Stimulated activated effector memory CD8-positive, alpha-beta T cell treated with anti-CD3 and anti-CD28 coated beads, Interleukin-12 subunit alpha, Interleukin-12 subunit beta, amount 100 ng/mL, for 72 hours (primary cell): Measurements from ENCODE around the gene ADAM22.
A peak's percentile ranks its signal among the peaks of the same experiment; 100 is the strongest.
"Not testable (repeated sequence)": the region's sequence is repeated elsewhere in the genome, so short reads cannot be mapped to it uniquely, and the experiment has no call there.

Source experiments
- ATAC-seq: fragments of 150-1000 bp; cut with Tn5 transposase; 2 replicates; pipeline ENCODE4 v1.10.0; 2021
- DNase-seq, 2 donors: peaks; one replicate each; pipeline ENCODE4 v3.0.0; 2021 to 2022; ENCODE audit warnings: low spot score in 2 of 2
- H3K27ac Mint-ChIP-seq: one replicate; pipeline ENCODE4 v1.8.0; 2022; ENCODE audit warnings: mild to moderate bottlenecking, mixed read lengths
- H3K36me3 Mint-ChIP-seq: one replicate; pipeline ENCODE4 v1.8.0; 2022; ENCODE audit warnings: mild to moderate bottlenecking, mixed read lengths
- H3K4me1 Mint-ChIP-seq: one replicate; pipeline ENCODE4 v1.8.0; 2022; ENCODE audit warnings: mixed read lengths
- H3K4me3 Mint-ChIP-seq: one replicate; pipeline ENCODE4 v1.8.0; 2022; ENCODE audit warnings: mild to moderate bottlenecking, mixed read lengths
- H3K9me3 Mint-ChIP-seq: one replicate; pipeline ENCODE4 v1.8.0; 2022; ENCODE audit warnings: mixed read lengths

ADAM22 gene, protein sequence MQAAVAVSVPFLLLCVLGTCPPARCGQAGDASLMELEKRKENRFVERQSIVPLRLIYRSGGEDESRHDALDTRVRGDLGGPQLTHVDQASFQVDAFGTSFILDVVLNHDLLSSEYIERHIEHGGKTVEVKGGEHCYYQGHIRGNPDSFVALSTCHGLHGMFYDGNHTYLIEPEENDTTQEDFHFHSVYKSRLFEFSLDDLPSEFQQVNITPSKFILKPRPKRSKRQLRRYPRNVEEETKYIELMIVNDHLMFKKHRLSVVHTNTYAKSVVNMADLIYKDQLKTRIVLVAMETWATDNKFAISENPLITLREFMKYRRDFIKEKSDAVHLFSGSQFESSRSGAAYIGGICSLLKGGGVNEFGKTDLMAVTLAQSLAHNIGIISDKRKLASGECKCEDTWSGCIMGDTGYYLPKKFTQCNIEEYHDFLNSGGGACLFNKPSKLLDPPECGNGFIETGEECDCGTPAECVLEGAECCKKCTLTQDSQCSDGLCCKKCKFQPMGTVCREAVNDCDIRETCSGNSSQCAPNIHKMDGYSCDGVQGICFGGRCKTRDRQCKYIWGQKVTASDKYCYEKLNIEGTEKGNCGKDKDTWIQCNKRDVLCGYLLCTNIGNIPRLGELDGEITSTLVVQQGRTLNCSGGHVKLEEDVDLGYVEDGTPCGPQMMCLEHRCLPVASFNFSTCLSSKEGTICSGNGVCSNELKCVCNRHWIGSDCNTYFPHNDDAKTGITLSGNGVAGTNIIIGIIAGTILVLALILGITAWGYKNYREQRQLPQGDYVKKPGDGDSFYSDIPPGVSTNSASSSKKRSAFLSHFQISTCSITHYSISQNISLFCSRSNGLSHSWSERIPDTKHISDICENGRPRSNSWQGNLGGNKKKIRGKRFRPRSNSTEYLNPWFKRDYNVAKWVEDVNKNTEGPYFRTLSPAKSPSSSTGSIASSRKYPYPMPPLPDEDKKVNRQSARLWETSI

DNA sequence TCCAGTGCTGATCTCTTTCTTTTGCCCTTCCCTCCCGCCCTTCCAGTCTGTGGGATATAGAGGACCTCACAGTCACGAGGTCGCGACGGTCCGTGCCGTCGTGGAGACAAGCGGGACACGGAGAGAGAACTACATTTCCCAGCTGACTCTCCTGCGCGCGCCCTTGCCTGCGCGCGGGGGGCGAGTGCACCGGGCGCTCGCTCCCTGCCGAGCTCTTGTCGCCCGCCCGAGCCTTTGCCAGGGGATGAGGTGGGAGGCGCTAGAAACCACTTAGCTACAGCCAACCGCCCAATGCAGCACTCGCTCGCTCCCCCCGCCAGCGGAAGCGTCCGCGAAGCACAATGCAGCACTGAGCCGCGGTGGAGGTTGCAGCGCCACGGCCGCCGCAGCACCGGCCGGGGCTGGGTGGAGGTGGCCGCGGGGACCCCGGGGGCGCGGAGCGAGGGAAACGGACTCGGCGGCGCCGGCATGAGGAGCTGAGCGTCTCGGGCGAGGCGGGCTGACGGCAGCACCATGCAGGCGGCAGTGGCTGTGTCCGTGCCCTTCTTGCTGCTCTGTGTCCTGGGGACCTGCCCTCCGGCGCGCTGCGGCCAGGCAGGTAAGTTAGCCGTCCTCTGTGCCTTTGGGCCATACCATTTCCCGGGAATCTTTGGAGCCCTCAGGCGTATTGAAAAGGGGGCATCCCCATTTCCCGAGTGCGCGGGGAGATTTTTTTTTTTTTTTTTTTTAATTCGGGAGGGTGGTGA, at the start of gene ADAM22:
ADAM22 (plus strand) TSS at position 299 of the 746 bp plus-strand sequence; CDS start at position 514, 215 bp downstream.
- DNase-seq: peak; percentile 69 to 90
- H3K9me3 Mint-ChIP-seq: no peaks in the 10 kb centered on the region
- ATAC-seq: peak; percentile 98
- H3K4me1 Mint-ChIP-seq: peaks cover 4% of the 10 kb centered on the region
- H3K36me3 Mint-ChIP-seq: no peaks in the 10 kb centered on the region
- peak within 1 kb of the TSS; percentile 89 for H3K4me3 Mint-ChIP-seq
- H3K27ac Mint-ChIP-seq: no peak within 1 kb of the TSS

DNA sequence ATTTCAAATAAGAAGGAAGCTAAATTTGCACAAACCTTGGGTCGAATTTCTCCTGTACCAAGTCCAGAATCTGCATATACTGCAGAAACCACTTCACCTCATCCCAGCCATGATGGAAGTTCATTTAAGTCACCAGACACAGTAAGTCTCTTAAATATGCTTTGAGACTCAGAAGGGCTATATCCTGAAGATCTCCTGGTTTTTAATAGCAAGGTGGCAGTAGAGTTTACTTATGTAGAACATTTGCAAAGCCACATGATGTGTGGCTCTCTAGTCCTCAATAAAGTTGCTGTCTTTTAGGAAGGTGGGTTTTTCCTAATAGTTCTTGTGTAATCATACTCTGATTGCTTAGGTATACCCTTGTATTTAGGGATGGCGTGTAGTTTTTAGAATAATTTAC, 49.0 kb upstream of the ADAM22 start:
- H3K9me3 Mint-ChIP-seq: no peaks in the 10 kb centered on the region
- ATAC-seq: no peak
- no peak overlapping the region for H3K27ac Mint-ChIP-seq
- peaks cover 89% of the 10 kb centered on the region for H3K36me3 Mint-ChIP-seq
- H3K4me1 Mint-ChIP-seq: no peaks in the 10 kb centered on the region
- DNase-seq: no peak
- no peak overlapping the region for H3K4me3 Mint-ChIP-seq

DNA sequence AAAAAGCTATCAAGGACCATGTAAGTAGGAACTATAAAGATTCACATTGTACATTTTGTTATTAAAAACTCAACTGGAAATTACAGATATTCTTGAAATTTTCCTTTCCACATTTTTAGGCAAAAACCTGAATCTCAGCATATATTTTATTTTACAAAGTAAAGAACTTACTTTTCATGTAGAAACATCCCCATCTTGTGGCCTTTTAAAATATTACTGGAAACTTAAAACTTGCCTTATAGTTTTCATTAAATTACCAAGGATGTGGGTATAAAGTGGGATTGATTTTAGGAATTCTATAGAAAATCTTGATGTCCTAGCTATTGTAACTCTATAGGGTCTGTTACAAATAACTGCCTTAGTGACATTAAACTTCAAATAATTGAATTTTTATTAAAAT, 47.2 kb upstream of the ADAM22 start:
- no peaks in the 10 kb centered on the region for H3K4me1 Mint-ChIP-seq
- no peak overlapping the region for H3K27ac Mint-ChIP-seq
- H3K9me3 Mint-ChIP-seq: no peaks in the 10 kb centered on the region
- H3K36me3 Mint-ChIP-seq: peaks cover 89% of the 10 kb centered on the region
- DNase-seq (no peak), ATAC-seq (no peak)
- H3K4me3 Mint-ChIP-seq: no peak overlapping the region

DNA sequence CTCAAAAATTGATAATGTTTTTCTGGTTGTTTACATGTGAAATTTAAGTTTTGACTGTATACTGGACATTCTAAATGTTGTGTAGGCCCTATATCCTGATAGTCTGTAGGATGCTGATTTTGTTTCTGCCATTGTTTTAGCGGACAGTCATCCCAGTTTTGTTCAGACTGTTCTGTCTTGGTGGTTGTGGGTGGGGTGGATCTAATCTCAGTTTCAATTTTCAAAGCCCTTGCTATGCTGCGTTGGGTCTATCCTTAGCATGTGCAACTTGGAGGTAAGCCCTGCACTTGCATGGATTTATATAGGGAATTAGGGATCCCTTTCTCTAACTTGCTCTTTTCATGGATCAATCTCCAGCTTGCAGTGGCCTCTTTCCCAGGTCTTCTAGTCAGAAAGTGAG, 38.7 kb upstream of the ADAM22 start:
- Mint-ChIP-seq H3K27ac (no peak overlapping the region), H3K4me1 (peaks cover 12% of the 10 kb centered on the region), H3K9me3 (no peaks in the 10 kb centered on the region), H3K36me3 (peaks cover 100% of the 10 kb centered on the region), H3K4me3 (no peak overlapping the region)
- DNase-seq (no peak), ATAC-seq (no peak)

DNA sequence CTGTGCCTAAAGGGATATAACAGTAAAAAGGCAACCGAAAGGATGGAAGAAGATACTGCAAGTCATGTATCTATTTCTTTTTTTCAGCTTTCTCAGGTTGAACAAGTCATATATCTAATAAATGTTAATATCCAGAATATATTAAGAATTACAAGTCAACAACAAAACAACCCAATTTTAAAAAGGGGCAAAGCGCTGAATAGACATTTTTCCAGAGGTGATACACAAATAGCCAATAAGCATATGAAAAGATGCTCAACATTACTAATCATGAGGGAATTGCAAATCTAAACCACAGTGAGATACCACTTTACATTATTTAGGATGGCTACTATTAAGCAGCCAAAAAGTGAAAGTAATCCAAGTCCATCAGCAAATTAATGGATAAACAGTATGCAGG, 34.8 kb upstream of the ADAM22 start:
- ATAC-seq: no peak
- H3K27ac Mint-ChIP-seq: no peak overlapping the region
- DNase-seq: no peak
- H3K4me1 Mint-ChIP-seq: peaks cover 12% of the 10 kb centered on the region
- peaks cover 100% of the 10 kb centered on the region for H3K36me3 Mint-ChIP-seq
- H3K9me3 Mint-ChIP-seq: no peaks in the 10 kb centered on the region
- H3K4me3 Mint-ChIP-seq: no peak overlapping the region

DNA sequence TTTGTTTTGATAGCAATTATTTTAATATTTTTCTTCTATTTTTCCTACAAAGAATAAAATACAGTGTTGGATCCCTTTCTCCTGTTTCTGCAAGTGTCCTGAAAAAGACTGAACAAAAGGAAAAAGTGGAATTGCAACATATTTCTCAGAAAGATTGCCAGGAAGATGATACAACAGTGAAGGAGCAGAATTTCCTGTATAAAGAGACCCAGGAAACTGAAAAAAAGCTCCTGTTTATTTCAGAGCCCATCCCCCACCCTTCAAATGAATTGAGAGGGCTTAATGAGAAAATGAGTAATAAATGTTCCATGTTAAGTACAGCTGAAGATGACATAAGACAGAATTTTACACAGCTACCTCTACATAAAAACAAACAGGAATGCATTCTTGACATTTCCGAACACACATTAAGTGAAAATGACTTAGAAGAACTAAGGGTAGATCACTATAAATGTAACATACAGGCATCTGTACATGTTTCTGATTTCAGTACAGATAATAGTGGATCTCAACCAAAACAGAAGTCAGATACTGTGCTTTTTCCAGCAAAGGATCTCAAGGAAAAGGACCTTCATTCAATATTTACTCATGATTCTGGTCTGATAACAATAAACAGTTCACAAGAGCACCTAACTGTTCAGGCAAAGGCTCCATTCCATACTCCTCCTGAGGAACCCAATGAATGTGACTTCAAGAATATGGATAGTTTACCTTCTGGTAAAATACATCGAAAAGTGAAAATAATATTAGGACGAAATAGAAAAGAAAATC, 26.7 kb upstream of the ADAM22 start:
- Mint-ChIP-seq H3K27ac (peak overlapping the region; percentile 55), H3K36me3 (peaks cover 66% of the 10 kb centered on the region)
- ATAC-seq, H3K4me3 Mint-ChIP-seq, DNase-seq, H3K9me3 Mint-ChIP-seq, H3K4me1 Mint-ChIP-seq: not testable (repeated sequence)

DNA sequence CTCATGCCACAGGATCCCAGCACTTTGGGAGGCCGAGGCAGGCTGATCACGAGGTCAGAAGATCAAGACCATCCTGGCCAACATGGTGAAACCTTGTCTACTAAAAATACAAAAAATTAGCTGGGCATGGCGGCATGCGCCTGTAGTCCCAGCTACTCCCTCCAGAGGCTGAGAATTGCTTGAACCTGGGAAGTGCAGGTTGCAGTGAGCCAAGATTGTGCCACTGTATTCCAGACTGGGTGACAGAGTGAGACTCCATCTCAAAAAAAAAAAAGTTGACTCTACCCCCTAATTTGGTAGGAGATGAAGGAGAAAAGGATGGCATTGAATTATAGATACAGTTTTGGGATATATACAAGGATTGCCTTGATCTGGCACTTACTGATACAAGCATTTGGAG, 25.2 kb upstream of the ADAM22 start:
- not testable (repeated sequence) for H3K27ac Mint-ChIP-seq, H3K4me1 Mint-ChIP-seq, DNase-seq, ATAC-seq, H3K4me3 Mint-ChIP-seq, H3K9me3 Mint-ChIP-seq
- peaks cover 51% of the 10 kb centered on the region for H3K36me3 Mint-ChIP-seq

DNA sequence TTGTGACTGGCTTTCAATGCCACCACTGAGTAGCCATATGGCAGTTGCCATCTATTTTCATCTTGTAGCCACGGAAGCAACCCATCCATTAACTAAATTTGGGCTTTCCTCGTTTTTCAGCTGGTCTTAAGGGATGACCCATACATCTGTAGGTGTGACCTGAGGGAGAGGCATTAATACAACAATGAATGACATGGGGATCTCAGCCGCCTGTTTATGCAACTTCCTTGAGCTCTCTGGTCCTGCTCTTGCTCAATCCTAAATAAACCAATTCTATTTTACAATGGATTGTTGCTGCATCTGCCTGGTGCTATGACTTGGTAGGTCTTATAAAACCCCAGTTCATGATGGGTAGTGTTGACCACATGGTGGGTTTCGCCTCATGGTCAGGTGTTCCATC, 21.9 kb upstream of the ADAM22 start:
- no peak overlapping the region for H3K27ac Mint-ChIP-seq
- DNase-seq (no peak), ATAC-seq (no peak)
- no peaks in the 10 kb centered on the region for H3K9me3 Mint-ChIP-seq
- H3K4me3 Mint-ChIP-seq: no peak overlapping the region
- peaks cover 18% of the 10 kb centered on the region for H3K36me3 Mint-ChIP-seq
- no peaks in the 10 kb centered on the region for H3K4me1 Mint-ChIP-seq

DNA sequence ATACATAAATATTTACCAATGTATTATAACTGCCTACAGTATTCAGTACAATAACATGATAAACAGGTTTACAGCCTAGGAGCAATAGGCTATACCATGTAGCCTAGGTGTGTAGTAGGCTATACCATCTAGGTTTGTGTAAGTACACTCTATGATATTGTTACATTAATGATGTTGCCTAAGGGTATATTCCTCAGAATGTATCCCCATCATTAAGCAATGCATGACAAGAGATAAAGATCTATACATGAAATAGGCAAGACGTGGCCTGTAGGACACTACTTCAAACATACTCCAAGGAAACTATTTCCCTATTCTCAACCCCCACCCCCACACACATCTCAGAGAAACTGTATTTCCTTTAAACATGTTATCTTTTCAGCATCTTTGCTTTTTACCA, 15.3 kb upstream of the ADAM22 start:
- Mint-ChIP-seq H3K4me3 (no peak overlapping the region), H3K9me3 (no peaks in the 10 kb centered on the region), H3K27ac (no peak overlapping the region), H3K36me3 (no peaks in the 10 kb centered on the region), H3K4me1 (no peaks in the 10 kb centered on the region)
- DNase-seq (no peak), ATAC-seq (no peak)

DNA sequence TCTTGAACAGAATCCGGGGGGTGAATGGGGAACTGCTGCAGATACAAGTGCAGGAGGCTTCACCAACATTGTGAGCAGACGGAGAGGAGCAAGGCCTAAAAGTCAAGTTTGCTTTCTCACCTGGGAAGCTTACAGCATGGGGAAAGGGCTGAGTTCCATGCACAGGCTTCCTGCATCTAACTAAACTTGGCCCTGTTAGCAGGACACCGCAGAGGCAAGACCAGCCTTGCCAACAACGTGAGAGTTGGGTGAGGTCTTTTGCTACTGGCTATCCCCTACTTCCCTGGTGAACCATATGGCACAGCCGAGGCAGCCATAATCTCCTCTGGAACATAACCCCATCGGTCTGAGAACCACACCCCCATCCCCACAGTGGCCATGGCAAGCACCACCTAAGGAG, 14.2 kb upstream of the ADAM22 start:
- no peak for ATAC-seq
- no peak for DNase-seq
- H3K36me3 Mint-ChIP-seq: no peaks in the 10 kb centered on the region
- H3K27ac Mint-ChIP-seq: no peak overlapping the region
- no peaks in the 10 kb centered on the region for H3K4me1 Mint-ChIP-seq
- no peak overlapping the region for H3K4me3 Mint-ChIP-seq
- H3K9me3 Mint-ChIP-seq: no peaks in the 10 kb centered on the region

DNA sequence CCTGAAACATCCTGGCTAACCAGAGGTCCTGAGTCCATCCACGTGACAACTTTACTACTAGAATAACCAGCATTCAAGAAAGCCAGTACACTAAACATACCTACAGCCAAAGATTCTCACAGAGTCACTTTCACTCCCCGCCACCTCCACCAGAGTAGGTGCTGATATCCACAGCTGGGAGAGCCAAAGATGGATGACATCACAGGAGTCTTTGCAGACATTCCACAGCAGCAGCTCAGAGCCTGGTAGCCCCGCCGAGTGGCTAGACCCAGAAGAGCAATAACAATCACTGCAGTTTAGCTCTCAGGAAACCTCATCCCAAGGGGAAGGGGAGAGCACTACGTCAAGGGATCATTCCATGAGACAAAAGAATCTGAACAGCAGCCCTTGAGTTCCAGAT, 13.5 kb upstream of the ADAM22 start:
- Mint-ChIP-seq H3K27ac (no peak overlapping the region), H3K4me1 (no peaks in the 10 kb centered on the region), H3K9me3 (no peaks in the 10 kb centered on the region), H3K36me3 (no peaks in the 10 kb centered on the region), H3K4me3 (no peak overlapping the region)
- ATAC-seq: no peak
- no peak for DNase-seq

DNA sequence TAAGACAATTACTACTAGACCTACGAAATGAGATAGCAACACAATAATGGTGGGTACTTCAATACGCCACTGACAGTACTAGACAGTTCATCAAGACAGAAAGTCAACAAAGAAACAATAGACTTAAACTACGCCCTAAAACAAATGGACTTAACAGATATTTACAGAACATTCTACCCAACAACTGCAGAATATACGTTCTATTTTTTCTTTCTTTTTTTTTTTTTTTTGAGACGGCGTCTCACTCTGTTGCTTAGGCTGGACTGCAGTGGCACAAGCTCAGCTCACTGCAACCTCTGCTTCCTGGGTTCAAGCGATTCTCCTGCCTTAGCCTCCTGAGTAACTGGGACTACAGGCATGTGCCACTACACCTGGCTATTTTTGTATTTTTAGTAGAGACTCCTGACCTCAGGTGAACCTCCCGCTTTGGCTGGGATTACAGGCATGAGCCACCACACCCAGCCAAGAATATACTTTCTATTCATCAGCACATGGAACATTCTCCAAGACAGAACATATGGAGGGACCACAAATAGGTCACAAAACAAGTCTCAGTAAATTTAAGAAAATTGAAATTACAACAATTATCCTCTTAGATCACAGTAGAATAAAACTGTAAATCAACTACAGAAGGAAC, 11.2 kb upstream of the ADAM22 start:
- DNase-seq, H3K4me1 Mint-ChIP-seq, H3K36me3 Mint-ChIP-seq, ATAC-seq, H3K4me3 Mint-ChIP-seq, H3K9me3 Mint-ChIP-seq, H3K27ac Mint-ChIP-seq: not testable (repeated sequence)

DNA sequence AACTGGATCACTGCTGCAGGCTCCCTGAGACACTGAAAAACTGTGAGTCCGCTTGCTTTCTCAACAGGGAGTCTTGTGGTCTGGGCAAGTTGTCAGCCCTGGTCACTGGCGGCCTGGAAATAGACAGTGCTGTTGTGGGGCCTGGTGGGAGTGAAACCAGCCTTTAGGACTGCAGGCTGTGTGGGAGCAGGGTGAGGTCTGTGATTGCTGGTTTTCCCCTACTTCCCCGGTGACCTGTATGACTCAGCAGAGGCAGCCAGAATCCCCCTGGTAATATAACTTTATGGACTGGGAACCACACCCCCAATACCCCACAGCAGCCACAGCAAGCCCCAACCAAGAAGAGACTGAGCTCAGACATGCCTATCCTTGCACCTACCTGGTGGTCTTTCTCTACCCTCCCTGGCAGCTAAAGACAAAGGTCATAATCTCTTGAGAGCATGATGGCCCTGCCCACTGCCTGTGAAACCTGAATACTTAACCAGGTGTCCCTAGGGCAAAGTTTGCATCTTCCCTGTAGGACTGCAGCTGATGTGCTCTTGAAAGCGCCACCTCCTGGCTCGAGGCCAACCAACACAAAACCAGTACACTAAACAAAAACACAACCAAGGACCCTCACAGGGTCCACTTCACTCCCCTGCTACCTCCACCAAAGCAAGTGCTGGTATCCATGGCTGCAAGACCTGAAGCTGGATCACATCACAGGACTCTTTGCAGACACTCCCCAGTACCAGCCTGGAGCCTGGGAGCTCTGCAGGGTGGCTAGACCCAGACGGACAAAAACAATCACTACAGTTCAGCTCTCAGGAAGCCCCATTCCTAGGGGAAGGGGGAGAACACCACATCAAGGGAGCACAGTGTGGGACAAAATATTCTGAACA, 7.2 kb upstream of the ADAM22 start:
- DNase-seq (peak in 1 of 2 donors; percentile 52), ATAC-seq (peak; percentile 92)
- no peaks in the 10 kb centered on the region for H3K36me3 Mint-ChIP-seq
- H3K9me3 Mint-ChIP-seq: no peaks in the 10 kb centered on the region
- H3K27ac Mint-ChIP-seq: no peak overlapping the region
- H3K4me3 Mint-ChIP-seq: no peak overlapping the region
- peaks cover 7% of the 10 kb centered on the region for H3K4me1 Mint-ChIP-seq
